ENCODE data around the gene MAGI2.

MAGI2 gene

DNA sequence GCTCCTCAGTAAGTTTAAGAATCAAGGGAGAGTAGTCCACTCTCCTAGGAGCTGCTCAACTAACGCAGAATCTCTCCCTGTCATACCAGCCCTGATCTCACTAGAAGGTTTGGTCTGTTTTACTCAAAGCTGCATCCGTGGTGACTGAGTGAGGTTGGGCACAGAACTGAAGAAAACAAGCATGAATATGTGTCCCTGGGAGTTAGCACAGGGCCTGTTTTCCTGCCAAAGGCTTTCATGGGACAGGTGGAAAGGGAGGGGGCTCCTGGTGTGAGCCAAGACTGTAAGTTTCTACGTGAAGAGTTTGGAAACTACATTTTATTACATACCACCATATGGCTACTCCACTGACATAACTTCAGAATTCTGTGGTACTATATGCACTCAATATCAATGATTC, 705.9 kb downstream of the MAGI2 start:
- TF ChIP-seq ISL1 (CRISPR knock-in tag; IDR thresholded peaks at IDR 0.05) (no peak), ZFP3 (CRISPR knock-in tag; IDR thresholded peaks at IDR 0.05) (no peak), ZNF8 (CRISPR knock-in tag; IDR thresholded peaks at IDR 0.05) (no peak), GLIS3 (CRISPR knock-in tag; IDR thresholded peaks at IDR 0.05) (no peak), CSDC2 (CRISPR knock-in tag; IDR thresholded peaks at IDR 0.05) (no peak), PPARA (CRISPR knock-in tag; IDR thresholded peaks at IDR 0.05; ENCODE audit: borderline replicate concordance) (no peak), TCF4 (CRISPR knock-in tag; IDR thresholded peaks at IDR 0.05; ENCODE audit: borderline replicate concordance) (no peak), ZNF70 (CRISPR knock-in tag; IDR thresholded peaks at IDR 0.05) (no peak), ZNF565 (CRISPR knock-in tag; conservative IDR thresholded peaks at IDR 0.05; ENCODE audit: low read depth) (no peak), RARB (CRISPR knock-in tag; IDR thresholded peaks at IDR 0.05) (no peak), BACH2 (CRISPR knock-in tag; IDR thresholded peaks at IDR 0.05; ENCODE audit: borderline replicate concordance) (no peak), SNAI2 (CRISPR knock-in tag; IDR thresholded peaks at IDR 0.05) (no peak), ARNTL (CRISPR knock-in tag; IDR thresholded peaks at IDR 0.05; ENCODE audit: borderline replicate concordance, low read depth) (no peak), TOX (CRISPR knock-in tag; IDR thresholded peaks at IDR 0.05; ENCODE audit: borderline replicate concordance) (no peak)
- TF ChIP-seq, protein P1, sequence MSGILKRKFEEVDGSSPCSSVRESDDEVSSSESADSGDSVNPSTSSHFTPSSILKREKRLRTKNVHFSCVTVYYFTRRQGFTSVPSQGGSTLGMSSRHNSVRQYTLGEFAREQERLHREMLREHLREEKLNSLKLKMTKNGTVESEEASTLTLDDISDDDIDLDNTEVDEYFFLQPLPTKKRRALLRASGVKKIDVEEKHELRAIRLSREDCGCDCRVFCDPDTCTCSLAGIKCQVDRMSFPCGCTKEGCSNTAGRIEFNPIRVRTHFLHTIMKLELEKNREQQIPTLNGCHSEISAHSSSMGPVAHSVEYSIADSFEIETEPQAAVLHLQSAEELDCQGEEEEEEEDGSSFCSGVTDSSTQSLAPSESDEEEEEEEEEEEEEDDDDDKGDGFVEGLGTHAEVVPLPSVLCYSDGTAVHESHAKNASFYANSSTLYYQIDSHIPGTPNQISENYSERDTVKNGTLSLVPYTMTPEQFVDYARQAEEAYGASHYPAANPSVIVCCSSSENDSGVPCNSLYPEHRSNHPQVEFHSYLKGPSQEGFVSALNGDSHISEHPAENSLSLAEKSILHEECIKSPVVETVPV (CRISPR knock-in tag; IDR thresholded peaks at IDR 0.05): no peak
- TF ChIP-seq, protein P2, sequence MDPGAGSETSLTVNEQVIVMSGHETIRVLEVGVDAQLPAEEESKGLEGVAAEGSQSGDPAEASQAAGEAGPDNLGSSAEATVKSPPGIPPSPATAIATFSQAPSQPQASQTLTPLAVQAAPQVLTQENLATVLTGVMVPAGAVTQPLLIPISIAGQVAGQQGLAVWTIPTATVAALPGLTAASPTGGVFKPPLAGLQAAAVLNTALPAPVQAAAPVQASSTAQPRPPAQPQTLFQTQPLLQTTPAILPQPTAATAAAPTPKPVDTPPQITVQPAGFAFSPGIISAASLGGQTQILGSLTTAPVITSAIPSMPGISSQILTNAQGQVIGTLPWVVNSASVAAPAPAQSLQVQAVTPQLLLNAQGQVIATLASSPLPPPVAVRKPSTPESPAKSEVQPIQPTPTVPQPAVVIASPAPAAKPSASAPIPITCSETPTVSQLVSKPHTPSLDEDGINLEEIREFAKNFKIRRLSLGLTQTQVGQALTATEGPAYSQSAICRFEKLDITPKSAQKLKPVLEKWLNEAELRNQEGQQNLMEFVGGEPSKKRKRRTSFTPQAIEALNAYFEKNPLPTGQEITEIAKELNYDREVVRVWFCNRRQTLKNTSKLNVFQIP (CRISPR knock-in tag; IDR thresholded peaks at IDR 0.05; ENCODE audit: borderline replicate concordance, low read depth): no peak
- TF ChIP-seq, protein P3, sequence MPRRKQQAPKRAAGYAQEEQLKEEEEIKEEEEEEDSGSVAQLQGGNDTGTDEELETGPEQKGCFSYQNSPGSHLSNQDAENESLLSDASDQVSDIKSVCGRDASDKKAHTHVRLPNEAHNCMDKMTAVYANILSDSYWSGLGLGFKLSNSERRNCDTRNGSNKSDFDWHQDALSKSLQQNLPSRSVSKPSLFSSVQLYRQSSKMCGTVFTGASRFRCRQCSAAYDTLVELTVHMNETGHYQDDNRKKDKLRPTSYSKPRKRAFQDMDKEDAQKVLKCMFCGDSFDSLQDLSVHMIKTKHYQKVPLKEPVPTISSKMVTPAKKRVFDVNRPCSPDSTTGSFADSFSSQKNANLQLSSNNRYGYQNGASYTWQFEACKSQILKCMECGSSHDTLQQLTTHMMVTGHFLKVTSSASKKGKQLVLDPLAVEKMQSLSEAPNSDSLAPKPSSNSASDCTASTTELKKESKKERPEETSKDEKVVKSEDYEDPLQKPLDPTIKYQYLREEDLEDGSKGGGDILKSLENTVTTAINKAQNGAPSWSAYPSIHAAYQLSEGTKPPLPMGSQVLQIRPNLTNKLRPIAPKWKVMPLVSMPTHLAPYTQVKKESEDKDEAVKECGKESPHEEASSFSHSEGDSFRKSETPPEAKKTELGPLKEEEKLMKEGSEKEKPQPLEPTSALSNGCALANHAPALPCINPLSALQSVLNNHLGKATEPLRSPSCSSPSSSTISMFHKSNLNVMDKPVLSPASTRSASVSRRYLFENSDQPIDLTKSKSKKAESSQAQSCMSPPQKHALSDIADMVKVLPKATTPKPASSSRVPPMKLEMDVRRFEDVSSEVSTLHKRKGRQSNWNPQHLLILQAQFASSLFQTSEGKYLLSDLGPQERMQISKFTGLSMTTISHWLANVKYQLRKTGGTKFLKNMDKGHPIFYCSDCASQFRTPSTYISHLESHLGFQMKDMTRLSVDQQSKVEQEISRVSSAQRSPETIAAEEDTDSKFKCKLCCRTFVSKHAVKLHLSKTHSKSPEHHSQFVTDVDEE (CRISPR knock-in tag; IDR thresholded peaks at IDR 0.05): no peak
- TF ChIP-seq, protein P4, sequence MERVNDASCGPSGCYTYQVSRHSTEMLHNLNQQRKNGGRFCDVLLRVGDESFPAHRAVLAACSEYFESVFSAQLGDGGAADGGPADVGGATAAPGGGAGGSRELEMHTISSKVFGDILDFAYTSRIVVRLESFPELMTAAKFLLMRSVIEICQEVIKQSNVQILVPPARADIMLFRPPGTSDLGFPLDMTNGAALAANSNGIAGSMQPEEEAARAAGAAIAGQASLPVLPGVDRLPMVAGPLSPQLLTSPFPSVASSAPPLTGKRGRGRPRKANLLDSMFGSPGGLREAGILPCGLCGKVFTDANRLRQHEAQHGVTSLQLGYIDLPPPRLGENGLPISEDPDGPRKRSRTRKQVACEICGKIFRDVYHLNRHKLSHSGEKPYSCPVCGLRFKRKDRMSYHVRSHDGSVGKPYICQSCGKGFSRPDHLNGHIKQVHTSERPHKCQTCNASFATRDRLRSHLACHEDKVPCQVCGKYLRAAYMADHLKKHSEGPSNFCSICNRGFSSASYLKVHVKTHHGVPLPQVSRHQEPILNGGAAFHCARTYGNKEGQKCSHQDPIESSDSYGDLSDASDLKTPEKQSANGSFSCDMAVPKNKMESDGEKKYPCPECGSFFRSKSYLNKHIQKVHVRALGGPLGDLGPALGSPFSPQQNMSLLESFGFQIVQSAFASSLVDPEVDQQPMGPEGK (CRISPR knock-in tag; IDR thresholded peaks at IDR 0.05; ENCODE audit: borderline replicate concordance): no peak
- no peak for ATAC-seq

DNA sequence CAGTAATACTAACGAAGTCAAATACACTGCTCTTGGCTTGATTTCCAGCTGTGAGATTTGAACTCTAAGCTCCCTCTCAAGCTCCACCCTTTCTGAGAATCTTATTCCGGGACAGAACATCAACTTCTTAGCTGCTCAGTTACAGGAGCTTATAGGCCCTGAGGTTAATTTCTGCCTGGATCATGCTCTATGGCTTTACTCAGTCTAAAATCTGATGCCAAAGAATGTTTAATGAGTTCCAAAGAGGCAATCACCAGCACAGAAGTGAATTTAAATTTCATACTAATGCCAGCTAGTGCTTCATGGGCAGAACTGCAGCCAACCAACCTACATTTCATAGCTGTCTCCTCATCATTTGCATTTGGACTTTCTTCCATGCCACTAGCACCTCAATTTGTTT, 707.2 kb downstream of the MAGI2 start:
- TF ChIP-seq ZNF8 (CRISPR knock-in tag; IDR thresholded peaks at IDR 0.05) (no peak), ARNTL (CRISPR knock-in tag; IDR thresholded peaks at IDR 0.05; ENCODE audit: borderline replicate concordance, low read depth) (no peak), CSDC2 (CRISPR knock-in tag; IDR thresholded peaks at IDR 0.05) (no peak), ZFP3 (CRISPR knock-in tag; IDR thresholded peaks at IDR 0.05) (no peak), SNAI2 (CRISPR knock-in tag; IDR thresholded peaks at IDR 0.05) (no peak), OSR1 (CRISPR knock-in tag; IDR thresholded peaks at IDR 0.05) (no peak), ZNF565 (CRISPR knock-in tag; conservative IDR thresholded peaks at IDR 0.05; ENCODE audit: low read depth) (no peak), ZNF70 (CRISPR knock-in tag; IDR thresholded peaks at IDR 0.05) (no peak), GLIS3 (CRISPR knock-in tag; IDR thresholded peaks at IDR 0.05) (no peak), ZC3H10 (CRISPR knock-in tag; IDR thresholded peaks at IDR 0.05) (no peak), ZFP30 (CRISPR knock-in tag; IDR thresholded peaks at IDR 0.05) (no peak), PPARA (CRISPR knock-in tag; IDR thresholded peaks at IDR 0.05; ENCODE audit: borderline replicate concordance) (no peak), ESRRG (CRISPR knock-in tag; IDR thresholded peaks at IDR 0.05) (no peak), ISL1 (CRISPR knock-in tag; IDR thresholded peaks at IDR 0.05) (no peak)
- TF ChIP-seq, protein P3 (CRISPR knock-in tag; IDR thresholded peaks at IDR 0.05): no peak
- TF ChIP-seq, protein P4 (CRISPR knock-in tag; IDR thresholded peaks at IDR 0.05; ENCODE audit: borderline replicate concordance): no peak
- TF ChIP-seq, protein P2 (CRISPR knock-in tag; IDR thresholded peaks at IDR 0.05; ENCODE audit: borderline replicate concordance, low read depth): no peak
- TF ChIP-seq, protein P1 (CRISPR knock-in tag; IDR thresholded peaks at IDR 0.05): no peak
- no peak for ATAC-seq

Data from SK-N-SH treated with all-trans-retinoic acid at 6 μM for 48 hours (cell line).